HCT116 (cell line): ENCODE data around the gene GSG1L. TPM values are rescaled to one million over a fixed set of nuclear protein-coding genes. Genes with fewer than 3 reads are reported as not detected.

Experiments used
- ATAC-seq: fragments of 200-7000 bp; cut with Tn5 transposase; 2 replicates; pipeline ENCODE4 v1.9.1; 2020; ENCODE audit warnings: mild to moderate bottlenecking, moderate library complexity
- BruUV-seq: library from RNA; stranded (reverse); fragments of 400-500 nt; replicated peaks from 2 replicates; lab custom pipeline; 2021; lab: Mats Ljungman, UMichigan
- CTCF ChIA-PET: fragments of 300-600 bp; sonication (Branson Sonifier 250); formaldehyde crosslinking; loops from one replicate; lab custom pipeline; 2021; ENCODE audit warnings: antibody characterized with exemption; lab: Charles Lee
- POLR2A ChIA-PET: fragments of 300-600, 350-600 bp; sonication (Branson Sonifier 250); formaldehyde crosslinking; loops from one replicate; lab custom pipeline; 2021; ENCODE audit warnings: antibody characterized with exemption; lab: Charles Lee
- RAD21 ChIA-PET, 2 experiments: fragments of 300-600 bp; sonication (Branson Sonifier 250); formaldehyde crosslinking; loops; one replicate each; lab custom pipeline; 2023; ENCODE audit warnings: low total read pairs in 2 of 2; ENCODE audit not compliant: uncharacterized antibody in 2 of 2, unreplicated experiment in 2 of 2, low non-redundant PET in 1 of 2; lab: Charles Lee
- DNase-seq: peaks from one replicate; pipeline ENCODE4 v3.0.0-alpha.2; 2010; ENCODE audit warnings: low read depth, low spot score
- H2AFZ ChIP-seq: fragments of 200-600 bp; shearing (Covaris generic), sonication (generic); 2 replicates; pipeline ENCODE4 v1.6.1; 2017; ENCODE audit warnings: low read depth, mixed run types, mixed read lengths, antibody characterized with exemption, low read length; ENCODE audit not compliant: poor library complexity, severe bottlenecking
- H3K27ac ChIP-seq: 2 replicates; pipeline ENCODE4 v1.5.1; 2012; ENCODE audit warnings: low read depth, low read length
- H3K27me3 ChIP-seq: fragments of 200-600 bp; sonication (generic); 2 replicates; pipeline ENCODE4 v1.6.1; 2016; ENCODE audit warnings: mixed run types, low read length, mixed read lengths; ENCODE audit not compliant: insufficient read depth
- H3K36me3 ChIP-seq, 2 experiments: fragments of 200-500 bp in 1 of 2; fragments of 200-600 bp in 1 of 2; sonication (Bioruptor generic) in 1 of 2; sonication (generic) in 1 of 2; 2 replicates each; pipeline versions ENCODE4 v1.5.1 to v1.6.1; 2014 to 2016; ENCODE audit warnings: low read length in 2 of 2, inconsistent platforms in 1 of 2, mixed read lengths in 1 of 2, mixed run types in 1 of 2; ENCODE audit not compliant: insufficient read depth in 2 of 2, control insufficient read depth in 1 of 2
- H3K4me1 ChIP-seq, 2 experiments: fragments of 200-600 bp in 1 of 2; sonication (generic) in 1 of 2; 2 replicates each; pipeline versions ENCODE4 v1.5.1 to v1.6.1; 2012 to 2017; ENCODE audit warnings: low read length in 2 of 2, inconsistent platforms in 1 of 2, mild to moderate bottlenecking in 1 of 2, mixed read lengths in 1 of 2, mixed run types in 1 of 2, moderate library complexity in 1 of 2; ENCODE audit not compliant: insufficient read depth in 2 of 2, control insufficient read depth in 1 of 2
- H3K4me2 ChIP-seq: fragments of 200-600 bp; sonication (generic); 2 replicates; pipeline ENCODE4 v1.6.1; 2017; ENCODE audit warnings: mixed run types, low read length, mixed read lengths
- H3K4me3 ChIP-seq, 2 experiments: fragments of 200-600 bp in 1 of 2; sonication (generic) in 1 of 2; replicated peaks in 1 of 2; 2 replicates each; pipeline ENCODE4 v1.5.1; 2011 to 2016; ENCODE audit warnings: low read length in 2 of 2, control low read depth in 1 of 2, low read depth in 1 of 2, mild to moderate bottlenecking in 1 of 2, mixed read lengths in 1 of 2, mixed run types in 1 of 2
- H3K79me2 ChIP-seq: fragments of 200-600 bp; sonication (generic); 2 replicates; pipeline ENCODE4 v1.6.1; 2017; ENCODE audit warnings: mild to moderate bottlenecking, mixed run types, low read length, moderate library complexity, mixed read lengths; ENCODE audit not compliant: insufficient read depth
- H3K9ac ChIP-seq: fragments of 200-600 bp; sonication (generic); 2 replicates; pipeline ENCODE4 v1.6.1; 2016; ENCODE audit warnings: low read length, mixed read lengths
- H3K9me2 ChIP-seq: fragments of 200-600 bp; sonication (generic), shearing (Covaris generic); 2 replicates; pipeline ENCODE4 v1.6.1; 2017; ENCODE audit warnings: mixed run types, mild to moderate bottlenecking, moderate library complexity; ENCODE audit not compliant: insufficient read depth
- H3K9me3 ChIP-seq, 2 experiments: fragments of 200-500 bp in 1 of 2; fragments of 200-600 bp in 1 of 2; sonication (Bioruptor generic) in 1 of 2; sonication (generic) in 1 of 2; 2 replicates each; pipeline ENCODE4 v1.6.1; 2014 to 2017; ENCODE audit warnings: low read length in 2 of 2, mixed read lengths in 2 of 2, inconsistent platforms in 1 of 2, low read depth in 1 of 2, mild to moderate bottlenecking in 1 of 2, mixed run types in 1 of 2, moderate library complexity in 1 of 2; ENCODE audit not compliant: control insufficient read depth in 1 of 2, insufficient read depth in 1 of 2
- H4K20me1 ChIP-seq: fragments of 200-600 bp; sonication (generic), shearing (Covaris generic); 2 replicates; pipeline ENCODE4 v1.6.1; 2017; ENCODE audit warnings: mixed run types, mild to moderate bottlenecking, moderate library complexity; ENCODE audit not compliant: insufficient read depth
- CEBPB ChIP-seq: IDR thresholded peaks from 2 replicates; pipeline ENCODE4 v1.6.1; 2012; ENCODE audit warnings: low read depth
- EGR1 ChIP-seq: IDR thresholded peaks from 2 replicates; pipeline ENCODE4 v1.6.1; 2012; ENCODE audit warnings: low read depth
- ELF1 ChIP-seq: IDR thresholded peaks from 2 replicates; pipeline ENCODE4 v1.6.1; 2012; ENCODE audit warnings: low read depth, borderline replicate concordance
- EZH2phosphoT487 ChIP-seq: fragments of 200-600 bp; IDR thresholded peaks from 2 replicates; pipeline ENCODE4 v1.6.1; 2018; ENCODE audit warnings: antibody characterized with exemption, borderline replicate concordance
- FOSL1 ChIP-seq: IDR thresholded peaks from 2 replicates; pipeline ENCODE4 v1.6.1; 2012; ENCODE audit warnings: low read depth
- POLR2AphosphoS5 ChIP-seq: IDR thresholded peaks from 2 replicates; pipeline ENCODE4 v1.6.1; 2011; ENCODE audit warnings: mild to moderate bottlenecking, low read depth, low read length, moderate library complexity
- RAD21 ChIP-seq: IDR thresholded peaks from 2 replicates; pipeline ENCODE4 v1.6.1; 2012; ENCODE audit warnings: low read depth, mild to moderate bottlenecking
- SIN3A ChIP-seq: IDR thresholded peaks from 2 replicates; pipeline ENCODE4 v1.6.1; 2012; ENCODE audit warnings: low read depth
- SRF ChIP-seq: IDR thresholded peaks from 2 replicates; pipeline ENCODE4 v1.6.1; 2012; ENCODE audit warnings: low read depth
- TCF7L2 ChIP-seq: IDR thresholded peaks from 2 replicates; pipeline ENCODE4 v1.7.0; 2011; ENCODE audit warnings: borderline replicate concordance, inconsistent platforms; ENCODE audit not compliant: insufficient read depth, insufficient read length; ENCODE audit errors: extremely low read depth
- YY1 ChIP-seq: IDR thresholded peaks from 2 replicates; pipeline ENCODE4 v1.6.1; 2011; ENCODE audit warnings: low read length, low read depth, moderate library complexity, mild to moderate bottlenecking; ENCODE audit not compliant: insufficient replicate concordance; ENCODE audit errors: extremely low read depth
- ZFX ChIP-seq: fragments of 450-650 bp; IDR thresholded peaks from 2 replicates; pipeline ENCODE4 v1.6.1; 2017
- ZNF274 ChIP-seq: fragments of 200-500 bp; sonication (Bioruptor generic); IDR thresholded peaks from 2 replicates; pipeline ENCODE4 v1.6.1; 2014; ENCODE audit warnings: mild to moderate bottlenecking, low read depth, low read length, inconsistent platforms
- intact Hi-C: fragments of 100-400 bp; cut with micrococcal nuclease; formaldehyde crosslinking; loops from 2 replicates; pipeline ENCODE4 v1.10.0; 2022
- total RNA-seq: library from RNA; stranded (reverse); gene quantifications from one replicate; pipeline ENCODE4 v1.2.1, GENCODE V29; 2021; ENCODE audit not compliant: unreplicated experiment
- TF ChIP-seq, protein P1 (sequence below): IDR thresholded peaks from 2 replicates; pipeline ENCODE4 v1.6.1; 2012
- TF ChIP-seq, protein P2 (sequence below): IDR thresholded peaks from 2 replicates; pipeline ENCODE4 v1.6.1; 2012; ENCODE audit warnings: low read depth

Gene GSG1L
- total RNA-seq, 1 experiment from 2014 or later, result not detected

DNA sequence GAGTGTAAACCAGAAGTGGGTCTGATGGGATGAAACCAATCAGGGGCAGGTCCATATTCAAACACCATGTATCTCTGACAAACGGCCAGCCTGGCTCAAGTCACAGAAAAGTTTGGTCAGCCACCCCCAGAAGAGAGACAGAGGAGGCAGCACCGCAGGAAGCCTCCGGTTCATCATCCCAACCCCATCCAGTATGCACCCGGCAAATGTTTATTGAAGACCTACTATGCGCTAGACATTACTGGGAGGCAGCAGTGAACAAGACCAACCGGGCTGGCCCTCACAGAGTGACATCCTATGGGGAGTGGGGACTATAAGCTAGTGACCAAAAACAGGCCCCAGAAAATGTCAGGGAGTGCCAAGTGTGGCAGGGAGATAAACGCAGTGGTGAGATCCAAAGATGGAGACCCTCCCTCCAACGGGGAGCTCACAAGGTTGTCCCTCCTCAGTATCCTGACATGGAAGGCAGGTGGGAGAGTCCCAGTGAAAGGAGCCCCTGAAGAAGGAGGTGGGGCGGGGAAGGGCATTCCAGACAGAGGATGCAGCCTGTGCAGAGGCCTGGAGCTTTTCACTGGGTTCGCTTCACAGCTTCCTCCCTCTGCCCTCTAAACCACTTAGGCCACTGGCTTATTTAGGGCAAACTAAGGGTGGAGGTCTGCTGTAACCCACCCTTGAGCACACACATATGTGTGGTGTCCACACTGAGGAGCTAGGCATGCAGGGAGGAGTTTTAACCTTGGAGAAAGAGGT is 2.0 kb downstream of the GSG1L start:
- no peak for DNase-seq
- ChIA-PET RAD21 (no interaction called here), CTCF (no interaction called here), POLR2A (no interaction called here)
- Histone ChIP-seq H3K36me3 (no peaks in the 10 kb centered on the region), H3K9ac (no peak overlapping the region), H3K4me2 (no peak overlapping the region), H3K4me1 (no peaks in the 10 kb centered on the region), H3K4me3 (no peak overlapping the region), H3K79me2 (no peaks in the 10 kb centered on the region), H3K27me3 (peaks cover 12% of the 10 kb centered on the region; the same call in 1 of the 2 replicates), H3K27ac (no peak overlapping the region), H4K20me1 (no peaks in the 10 kb centered on the region), H3K9me3 (no peaks in the 10 kb centered on the region), H2AFZ (no peak overlapping the region), H3K9me2 (no peaks in the 10 kb centered on the region)
- TF ChIP-seq EGR1 (no peak), RAD21 (no peak), POLR2AphosphoS5 (no peak), EZH2phosphoT487 (no peak), ELF1 (no peak)
- ATAC-seq, result no peak
- intact Hi-C loops, result no loop called here
- BruUV-seq, result no TSS peak

DNA sequence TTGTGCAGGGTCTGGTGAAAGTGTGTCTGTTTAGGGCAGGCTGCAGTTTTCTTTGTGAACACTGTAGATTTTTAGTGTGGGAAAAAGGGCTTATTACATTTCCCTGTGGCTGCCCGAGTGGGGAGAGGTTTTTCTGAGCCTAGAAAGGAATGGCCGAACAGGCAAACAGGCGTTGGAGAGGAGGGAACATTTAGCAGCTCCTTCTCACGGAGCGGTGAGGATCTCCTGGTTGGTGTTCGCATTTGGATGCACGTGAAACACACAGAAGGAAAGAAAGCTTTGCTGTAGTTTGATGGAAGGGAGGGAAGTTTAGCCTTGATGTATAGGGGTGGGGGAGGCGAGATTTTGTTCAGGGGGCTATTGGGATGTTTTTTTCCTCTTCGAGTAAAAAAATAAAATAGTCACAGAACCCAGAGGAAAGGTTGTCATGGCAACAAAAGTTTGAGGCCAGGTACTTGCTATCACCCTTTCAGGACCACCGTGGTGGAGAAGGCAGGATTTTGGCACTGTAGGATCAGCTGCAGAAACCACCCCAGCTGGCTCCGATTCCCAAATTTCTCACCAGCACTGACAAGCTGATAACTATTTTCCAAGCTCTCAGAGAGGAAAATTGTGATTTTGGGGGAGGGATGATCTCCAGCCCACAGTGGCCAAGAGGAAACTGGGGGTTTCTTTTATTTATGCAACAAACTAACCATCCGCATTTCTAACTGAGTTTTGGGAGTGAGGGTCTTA is 3.5 kb downstream of the GSG1L start:
- H3K4me2 ChIP-seq, result no peak overlapping the region
- ChIA-PET CTCF (no interaction called here), RAD21 (no interaction called here), POLR2A (no interaction called here)
- no peak overlapping the region for H3K4me3 ChIP-seq
- no peaks in the 10 kb centered on the region for H3K4me1 ChIP-seq
- no peaks in the 10 kb centered on the region for H3K36me3 ChIP-seq
- H4K20me1 ChIP-seq, result no peaks in the 10 kb centered on the region
- H3K27me3 ChIP-seq, result peaks cover 12% of the 10 kb centered on the region; the same call in 1 of the 2 replicates
- H3K9me2 ChIP-seq, result no peaks in the 10 kb centered on the region
- intact Hi-C loops, result no loop called here
- no peaks in the 10 kb centered on the region for H3K9me3 ChIP-seq
- BruUV-seq, result no TSS peak
- H3K9ac ChIP-seq, result no peak overlapping the region
- no peaks in the 10 kb centered on the region for H3K79me2 ChIP-seq
- DNase-seq (no peak), ATAC-seq (no peak)
- H3K27ac ChIP-seq, result no peak overlapping the region
- no peak overlapping the region for H2AFZ ChIP-seq
- TF ChIP-seq, protein P1, sequence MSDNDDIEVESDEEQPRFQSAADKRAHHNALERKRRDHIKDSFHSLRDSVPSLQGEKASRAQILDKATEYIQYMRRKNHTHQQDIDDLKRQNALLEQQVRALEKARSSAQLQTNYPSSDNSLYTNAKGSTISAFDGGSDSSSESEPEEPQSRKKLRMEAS, result no peak
- no peak for TF ChIP-seq ZNF274
- no peak for TF ChIP-seq ZFX
- no peak for TF ChIP-seq SIN3A
- TF ChIP-seq CEBPB, result no peak
- TF ChIP-seq, protein P2, sequence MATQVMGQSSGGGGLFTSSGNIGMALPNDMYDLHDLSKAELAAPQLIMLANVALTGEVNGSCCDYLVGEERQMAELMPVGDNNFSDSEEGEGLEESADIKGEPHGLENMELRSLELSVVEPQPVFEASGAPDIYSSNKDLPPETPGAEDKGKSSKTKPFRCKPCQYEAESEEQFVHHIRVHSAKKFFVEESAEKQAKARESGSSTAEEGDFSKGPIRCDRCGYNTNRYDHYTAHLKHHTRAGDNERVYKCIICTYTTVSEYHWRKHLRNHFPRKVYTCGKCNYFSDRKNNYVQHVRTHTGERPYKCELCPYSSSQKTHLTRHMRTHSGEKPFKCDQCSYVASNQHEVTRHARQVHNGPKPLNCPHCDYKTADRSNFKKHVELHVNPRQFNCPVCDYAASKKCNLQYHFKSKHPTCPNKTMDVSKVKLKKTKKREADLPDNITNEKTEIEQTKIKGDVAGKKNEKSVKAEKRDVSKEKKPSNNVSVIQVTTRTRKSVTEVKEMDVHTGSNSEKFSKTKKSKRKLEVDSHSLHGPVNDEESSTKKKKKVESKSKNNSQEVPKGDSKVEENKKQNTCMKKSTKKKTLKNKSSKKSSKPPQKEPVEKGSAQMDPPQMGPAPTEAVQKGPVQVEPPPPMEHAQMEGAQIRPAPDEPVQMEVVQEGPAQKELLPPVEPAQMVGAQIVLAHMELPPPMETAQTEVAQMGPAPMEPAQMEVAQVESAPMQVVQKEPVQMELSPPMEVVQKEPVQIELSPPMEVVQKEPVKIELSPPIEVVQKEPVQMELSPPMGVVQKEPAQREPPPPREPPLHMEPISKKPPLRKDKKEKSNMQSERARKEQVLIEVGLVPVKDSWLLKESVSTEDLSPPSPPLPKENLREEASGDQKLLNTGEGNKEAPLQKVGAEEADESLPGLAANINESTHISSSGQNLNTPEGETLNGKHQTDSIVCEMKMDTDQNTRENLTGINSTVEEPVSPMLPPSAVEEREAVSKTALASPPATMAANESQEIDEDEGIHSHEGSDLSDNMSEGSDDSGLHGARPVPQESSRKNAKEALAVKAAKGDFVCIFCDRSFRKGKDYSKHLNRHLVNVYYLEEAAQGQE, result no peak
- no peak for TF ChIP-seq TCF7L2
- TF ChIP-seq SRF, result no peak
- no peak for TF ChIP-seq YY1
- no peak for TF ChIP-seq FOSL1
